ENCODE results near the gene DPP9.

- TF ChIP-seq EZH2phosphoT487 (IDR thresholded peaks at IDR 0.05; ENCODE audit: low read depth), result no peak
- no peak for TF ChIP-seq CTCF (IDR thresholded peaks at IDR 0.05; ENCODE audit: low read depth, low read length)
These were observed 6.3 kb downstream of the DPP9 start for GRCh38 chr19:4717191-4717965.
